ENCODE measurements around the gene ATP8B1. TPM values are rescaled to one million over a fixed set of nuclear protein-coding genes. Genes with fewer than 3 reads are reported as not detected.

The ATP8B1 gene
- total RNA-seq, 1 experiment from 2014 or later: 1.1 TPM

DNA sequence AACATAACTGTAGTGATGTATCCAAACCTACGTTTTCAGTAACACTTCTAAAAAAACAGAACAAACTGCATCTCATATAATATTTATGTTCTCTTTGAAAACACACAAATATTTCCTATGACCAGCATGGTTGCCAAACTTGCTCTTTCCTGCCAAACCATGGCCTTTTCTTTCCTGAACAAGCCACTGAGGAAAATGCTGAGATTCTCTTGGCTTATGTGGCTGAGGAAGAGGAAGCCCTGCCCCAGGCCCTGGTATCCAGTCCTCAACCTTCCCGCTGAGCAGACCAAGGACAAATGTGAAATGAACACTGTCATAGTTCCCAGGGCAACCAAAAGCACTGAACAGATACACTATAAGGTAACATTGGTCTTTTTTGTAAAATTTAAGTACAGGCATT is 145.6 kb downstream of the ATP8B1 start:
- Histone ChIP-seq H4K91ac (ENCODE audit: insufficient read length, low read depth, low read length) (no peak overlapping the region), H2AK5ac (ENCODE audit: insufficient read length, low read length) (no peak overlapping the region), H3K27me3 (ENCODE audit: insufficient read depth, low read length) (no peaks in the 10 kb centered on the region), H4K20me1 (ENCODE audit: control insufficient read depth, insufficient read depth, insufficient read length) (no peaks in the 10 kb centered on the region), H3K9me3 (ENCODE audit: control insufficient read depth, low read depth, low read length) (peaks cover 11% of the 10 kb centered on the region), H3K23ac (ENCODE audit: insufficient read length, low read depth, low read length) (no peak overlapping the region), H3K27ac (ENCODE audit: insufficient read length, low read depth, low read length) (no peak overlapping the region), H3K14ac (ENCODE audit: insufficient read depth, low read length) (no peak overlapping the region), H3K79me2 (ENCODE audit: insufficient read depth, low read length) (no peaks in the 10 kb centered on the region), H3K79me1 (ENCODE audit: insufficient read depth, low read depth, low read length, poor library complexity, severe bottlenecking) (no peaks in the 10 kb centered on the region), H3K56ac (ENCODE audit: insufficient read length, low read depth, low read length) (no peak overlapping the region), H2BK12ac (ENCODE audit: insufficient read length, low read depth, low read length) (no peak overlapping the region), H3K4me2 (ENCODE audit: insufficient read depth, insufficient read length, low read length) (no peak overlapping the region), H3K4me1 (ENCODE audit: insufficient read depth, low read length) (no peaks in the 10 kb centered on the region), H3K4ac (ENCODE audit: low read depth, low read length) (no peak overlapping the region), H3K23me2 (ENCODE audit: insufficient read length, low read depth, low read length, poor library complexity, severe bottlenecking) (no peaks in the 10 kb centered on the region), H3T11ph (ENCODE audit: low read length) (no peak overlapping the region), H3K9ac (ENCODE audit: extremely low read depth, insufficient read length, low read length) (no peak overlapping the region), H3K18ac (ENCODE audit: insufficient read length, low read depth, low read length) (no peak overlapping the region), H2AFZ (ENCODE audit: low read length) (no peak overlapping the region), H4K8ac (replicated peaks; ENCODE audit: insufficient read length, low read depth, low read length) (no peak overlapping the region), H4K5ac (ENCODE audit: insufficient read length, low read depth, low read length) (no peak overlapping the region), H2BK120ac (ENCODE audit: low read depth, low read length, poor library complexity, severe bottlenecking) (no peak overlapping the region), H2BK15ac (ENCODE audit: low read depth, low read length) (no peak overlapping the region), H2BK20ac (ENCODE audit: low read depth, low read length, poor library complexity, severe bottlenecking) (no peak overlapping the region), H2BK5ac (ENCODE audit: insufficient read length, low read length) (no peak overlapping the region)
- no CpG with 5 or more reads among the region's 2 CpGs for whole genome bisulfite sequencing (ENCODE audit: extremely low coverage, insufficient read length, low lambda C conversion rate)
- TF ChIP-seq CTCF (conservative IDR thresholded peaks at IDR 0.05): no peak
- Mint-ChIP-seq H3K4me1 (no peaks in the 10 kb centered on the region), H3K27me3 (ENCODE audit: low read depth) (no peaks in the 10 kb centered on the region), H3K9me3 (peaks cover 11 to 14% of the 10 kb centered on the region in 2 experiments), H3K4me3 (no peak overlapping the region), H3K36me3 (ENCODE audit: insufficient read depth in 1 of 3, low read depth in 3 of 3) (peaks cover 13 to 23% (median 15%) of the 10 kb centered on the region in 3 experiments), H3K27ac (no peak overlapping the region)
- no peak for DNase-seq

Measured in H9 (cell line).